ENCODE data around the gene AHI1.
"Not testable (repeated sequence)": the region's sequence is repeated elsewhere in the genome, so short reads cannot be mapped to it uniquely, and the experiment has no call there.

DNA sequence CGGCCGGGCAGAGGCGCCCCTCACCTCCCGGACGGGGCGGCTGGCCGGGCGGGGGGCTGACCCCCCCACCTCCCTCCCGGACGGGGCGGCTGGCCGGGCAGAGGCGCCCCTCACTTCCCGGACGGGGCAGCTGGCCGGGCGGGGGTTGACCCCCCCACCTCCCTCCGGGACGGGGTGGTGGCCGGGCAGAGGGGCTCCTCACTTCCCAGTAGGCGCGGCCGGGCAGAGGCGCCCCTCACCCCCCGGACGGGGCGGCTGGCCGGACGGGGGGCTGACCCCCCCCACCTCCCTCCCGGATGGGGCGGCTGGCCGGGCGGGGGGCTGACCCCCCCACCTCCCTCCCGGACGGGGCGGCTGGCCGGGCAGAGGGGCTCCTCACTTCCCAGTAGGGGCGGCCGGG is 133.9 kb downstream of the AHI1 start:
- TF ChIP-seq, protein P1, sequence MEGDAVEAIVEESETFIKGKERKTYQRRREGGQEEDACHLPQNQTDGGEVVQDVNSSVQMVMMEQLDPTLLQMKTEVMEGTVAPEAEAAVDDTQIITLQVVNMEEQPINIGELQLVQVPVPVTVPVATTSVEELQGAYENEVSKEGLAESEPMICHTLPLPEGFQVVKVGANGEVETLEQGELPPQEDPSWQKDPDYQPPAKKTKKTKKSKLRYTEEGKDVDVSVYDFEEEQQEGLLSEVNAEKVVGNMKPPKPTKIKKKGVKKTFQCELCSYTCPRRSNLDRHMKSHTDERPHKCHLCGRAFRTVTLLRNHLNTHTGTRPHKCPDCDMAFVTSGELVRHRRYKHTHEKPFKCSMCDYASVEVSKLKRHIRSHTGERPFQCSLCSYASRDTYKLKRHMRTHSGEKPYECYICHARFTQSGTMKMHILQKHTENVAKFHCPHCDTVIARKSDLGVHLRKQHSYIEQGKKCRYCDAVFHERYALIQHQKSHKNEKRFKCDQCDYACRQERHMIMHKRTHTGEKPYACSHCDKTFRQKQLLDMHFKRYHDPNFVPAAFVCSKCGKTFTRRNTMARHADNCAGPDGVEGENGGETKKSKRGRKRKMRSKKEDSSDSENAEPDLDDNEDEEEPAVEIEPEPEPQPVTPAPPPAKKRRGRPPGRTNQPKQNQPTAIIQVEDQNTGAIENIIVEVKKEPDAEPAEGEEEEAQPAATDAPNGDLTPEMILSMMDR (IDR thresholded peaks at IDR 0.05), result not testable (repeated sequence)
- not testable (repeated sequence) for TF ChIP-seq POLR2A (IDR thresholded peaks at IDR 0.05)
